Left renal cortex interstitium (tissue), 4 donors: Measurements from ENCODE around the gene USP17L12. TPM values are rescaled to one million over a fixed set of nuclear protein-coding genes. Genes with fewer than 3 reads are reported as not detected.
"Not testable (repeated sequence)": the region's sequence is repeated elsewhere in the genome, so short reads cannot be mapped to it uniquely, and the experiment has no call there.

ENCODE experiments used
- DNase-seq, 4 donors: peaks; one replicate each; pipeline ENCODE4 v3.0.0-alpha.2; 2013; ENCODE audit warnings: low read depth in 4 of 4, low spot score in 2 of 4, missing footprints in 1 of 4
- polyA plus RNA-seq, 4 donors: library from polyadenylated mRNA; unstranded; fragments of 120-200 nt; gene quantifications; one replicate each; pipeline ENCODE4 v1.2.1, GENCODE V29; 2013; ENCODE audit not compliant: insufficient read length in 4 of 4

The USP17L12 gene
- not detected for polyA plus RNA-seq

GRCh38 chr4:9219852-9220251 is at the start of gene USP17L12:
Gene USP17L12 (plus strand): TSS chr4:9220152. CDS start chr4:9220152, 0 bp downstream.
- DNase-seq = not testable (repeated sequence)

- not testable (repeated sequence) for DNase-seq
Measured at GRCh38 chr4:9210357-9210756, 9.6 kb upstream of the USP17L12 start, which contains the start of gene USP17L10. Gene USP17L10 (plus strand): TSS chr4:9210657. CDS start chr4:9210657, 0 bp downstream.

GRCh38 chr4:9214701-9215100 is 5.3 kb upstream of the USP17L12 start:
- DNase-seq = not testable (repeated sequence)

- not testable (repeated sequence) for DNase-seq
Measured at GRCh38 chr4:9215105-9215504, 4.8 kb upstream of the USP17L12 start, which contains the start of gene USP17L11. Gene USP17L11 (plus strand): TSS chr4:9215405. CDS start chr4:9215405, 0 bp downstream.

- DNase-seq = not testable (repeated sequence)
Measured at GRCh38 chr4:9224596-9224995, 4.6 kb downstream of the USP17L12 start, which contains the start of gene USP17L13. Gene USP17L13 (plus strand): TSS chr4:9224896. CDS start chr4:9224896, 0 bp downstream.

- DNase-seq = not testable (repeated sequence)
Measured at GRCh38 chr4:9230249-9230648, 10.3 kb downstream of the USP17L12 start.

GRCh38 chr4:9234085-9234484 is 14.1 kb downstream of the USP17L12 start, which contains the start of gene USP17L15:
Gene USP17L15 (plus strand): TSS chr4:9234385. CDS start chr4:9234385, 0 bp downstream.
- not testable (repeated sequence) for DNase-seq

GRCh38 chr4:9238461-9238860 is 18.5 kb downstream of the USP17L12 start:
- not testable (repeated sequence) for DNase-seq

- DNase-seq = not testable (repeated sequence)
Measured at GRCh38 chr4:9243579-9243978, 23.6 kb downstream of the USP17L12 start, which contains the start of gene USP17L17. Gene USP17L17 (plus strand): TSS chr4:9243879. CDS start chr4:9243879, 0 bp downstream.

GRCh38 chr4:9247953-9248680 is 28.2 kb downstream of the USP17L12 start, which contains the start of gene USP17L18:
Gene USP17L18 (plus strand): TSS chr4:9248630. CDS start chr4:9248630, 0 bp downstream.
- DNase-seq = not testable (repeated sequence)

GRCh38 chr4:9253078-9253477 is 33.1 kb downstream of the USP17L12 start, which contains the start of gene USP17L19:
Gene USP17L19 (plus strand): TSS chr4:9253378. CDS start chr4:9253378, 0 bp downstream.
- DNase-seq = not testable (repeated sequence)

- DNase-seq = not testable (repeated sequence)
Measured at GRCh38 chr4:9257824-9258223, 37.9 kb downstream of the USP17L12 start, which contains the start of gene USP17L20. Gene USP17L20 (plus strand): TSS chr4:9258124. CDS start chr4:9258124, 0 bp downstream.

GRCh38 chr4:9262572-9262971 is 42.6 kb downstream of the USP17L12 start, which contains the start of gene USP17L21:
Gene USP17L21 (plus strand): TSS chr4:9262872. CDS start chr4:9262872, 0 bp downstream.
- DNase-seq = not testable (repeated sequence)

GRCh38 chr4:9267319-9267718 is 47.4 kb downstream of the USP17L12 start, which contains the start of gene USP17L22:
Gene USP17L22 (plus strand): TSS chr4:9267619. CDS start chr4:9267619, 0 bp downstream.
- DNase-seq = not testable (repeated sequence)

Other genes starting within 250 kb of the USP17L12 start
- under 1 TPM in 1 of 4 donors, not detected in 3; 0.06 TPM for gene FAM90A26, start 49.7 kb upstream of the USP17L12 start, polyA plus RNA-seq
- gene USP17L10, start 9.5 kb upstream of the USP17L12 start, polyA plus RNA-seq = not detected
- gene USP17L11, start 4.7 kb upstream of the USP17L12 start, polyA plus RNA-seq = not detected
- not detected for gene USP17L13, start 4.7 kb downstream of the USP17L12 start, polyA plus RNA-seq
- not detected for gene USP17L15, start 14.2 kb downstream of the USP17L12 start, polyA plus RNA-seq
- gene USP17L17, start 23.7 kb downstream of the USP17L12 start, polyA plus RNA-seq = not detected
- not detected for gene USP17L18, start 28.5 kb downstream of the USP17L12 start, polyA plus RNA-seq
- not detected for gene USP17L19, start 33.2 kb downstream of the USP17L12 start, polyA plus RNA-seq
- not detected for gene USP17L20, start 38.0 kb downstream of the USP17L12 start, polyA plus RNA-seq
- not detected for gene USP17L21, start 42.7 kb downstream of the USP17L12 start, polyA plus RNA-seq
- gene USP17L22, start 47.5 kb downstream of the USP17L12 start, polyA plus RNA-seq = under 1 TPM in 1 of 4 donors, not detected in 3; 0.13 TPM
- not detected for gene USP17L24, start 105.0 kb downstream of the USP17L12 start, polyA plus RNA-seq
- not detected for gene USP17L25, start 109.8 kb downstream of the USP17L12 start, polyA plus RNA-seq
- not detected for gene USP17L26, start 114.5 kb downstream of the USP17L12 start, polyA plus RNA-seq
- gene USP17L5, start 119.3 kb downstream of the USP17L12 start, polyA plus RNA-seq = not detected
- not detected for gene USP17L27, start 124.0 kb downstream of the USP17L12 start, polyA plus RNA-seq
- gene USP17L28, start 128.7 kb downstream of the USP17L12 start, polyA plus RNA-seq = not detected
- gene USP17L29, start 133.5 kb downstream of the USP17L12 start, polyA plus RNA-seq = not detected
- gene USP17L30, start 143.0 kb downstream of the USP17L12 start, polyA plus RNA-seq = not detected
- gene DEFB131A, start 224.3 kb downstream of the USP17L12 start, polyA plus RNA-seq = not detected